K562 (cell line): ENCODE data around the gene MAGT1. TPM values are rescaled to one million over a fixed set of nuclear protein-coding genes. Genes with fewer than 3 reads are reported as not detected.

Experiments
- ATAC-seq: fragments of 200-7000 bp; cut with Tn5 transposase; 3 replicates; pipeline ENCODE4 v1.9.1; 2020; ENCODE audit warnings: moderate library complexity
- BruUV-seq: library from RNA; stranded (reverse); fragments of 400-500 nt; replicated peaks from 2 replicates; lab custom pipeline; 2021; lab: Mats Ljungman, UMichigan
- CTCF ChIA-PET: fragments of 300-600 bp; formaldehyde crosslinking; extraction: SDS; loops from one replicate; lab custom pipeline; 2021; ENCODE audit warnings: low intra/inter-chr PET ratio; lab: Yijun Ruan, JAX
- POLR2A ChIA-PET: fragments of 300-600, 350-650 bp; sonication (Branson Sonifier 250); formaldehyde crosslinking; extraction: SDS; loops from one replicate; lab custom pipeline; 2021; ENCODE audit warnings: antibody characterized with exemption, inconsistent platforms; lab: Yijun Ruan, JAX
- DNase-seq, 4 experiments: peaks; one replicate each; pipeline versions ENCODE4 v3.0.0 to v3.0.0-alpha.2; 2011 to 2018; ENCODE audit warnings: low spot score in 3 of 4, mixed read lengths in 3 of 4; ENCODE audit errors: extremely low read depth in 1 of 4
- FAIRE-seq: peaks from 2 replicates; lab custom pipeline; 2011; peaks lifted over from hg19 to GRCh38; lab: Jason Lieb, UNC
- H2AFZ ChIP-seq: 2 replicates; pipeline ENCODE4 v1.6.0; 2011; ENCODE audit warnings: low read depth, low read length, control low read depth, inconsistent platforms
- H3K27ac ChIP-seq: fragments of 200-600 bp; 3 replicates; pipeline ENCODE4 v1.8.0; 2011; ENCODE audit warnings: low read depth, mild to moderate bottlenecking, control low read depth, inconsistent platforms, low read length, moderate library complexity, mixed read lengths; ENCODE audit errors: extremely low read depth
- H3K27me3 ChIP-seq, 2 experiments: fragments of 300-600 bp in 1 of 2; 2 replicates in 1 of 2; 3 replicates in 1 of 2; pipeline versions ENCODE4 v1.6.0 to v1.8.0; 2011; ENCODE audit warnings: inconsistent platforms in 2 of 2, low read length in 2 of 2, mild to moderate bottlenecking in 1 of 2, mixed read lengths in 1 of 2, moderate library complexity in 1 of 2; ENCODE audit not compliant: control insufficient read depth in 2 of 2, insufficient read depth in 2 of 2
- H3K36me3 ChIP-seq: fragments of 300-600 bp; 3 replicates; pipeline ENCODE4 v1.8.0; 2011; ENCODE audit warnings: mild to moderate bottlenecking, low read length, inconsistent platforms; ENCODE audit not compliant: control insufficient read depth, insufficient read depth
- H3K4me1 ChIP-seq, 2 experiments: fragments of 200-600 bp in 1 of 2; replicated peaks in 1 of 2; 2 replicates in 1 of 2; 3 replicates in 1 of 2; pipeline versions ENCODE4 v1.5.1 to v1.8.0; 2011; ENCODE audit warnings: inconsistent platforms in 2 of 2, low read length in 2 of 2, mild to moderate bottlenecking in 1 of 2, mixed read lengths in 1 of 2, moderate library complexity in 1 of 2; ENCODE audit not compliant: control insufficient read depth in 2 of 2, insufficient read depth in 2 of 2
- H3K4me2 ChIP-seq: 2 replicates; pipeline ENCODE4 v1.6.1; 2011; ENCODE audit warnings: low read length, control low read depth, inconsistent platforms, mixed read lengths; ENCODE audit not compliant: insufficient read depth
- H3K4me3 ChIP-seq: fragments of 200-600 bp; sonication (generic), shearing (Covaris generic); 2 replicates; pipeline ENCODE4 v1.5.1; 2016; ENCODE audit warnings: control low read depth, inconsistent platforms
- H3K79me2 ChIP-seq: fragments of 200-600 bp; 3 replicates; pipeline ENCODE4 v1.8.0; 2011; ENCODE audit warnings: low read length, inconsistent platforms; ENCODE audit not compliant: control insufficient read depth, insufficient read depth
- H3K9ac ChIP-seq, 2 experiments: 2 replicates each; pipeline versions ENCODE4 v1.6.0 to v1.6.1; 2011; ENCODE audit warnings: low read depth in 2 of 2, low read length in 2 of 2, control low read depth in 1 of 2, inconsistent platforms in 1 of 2, mild to moderate bottlenecking in 1 of 2, mixed read lengths in 1 of 2; ENCODE audit not compliant: insufficient read depth in 1 of 2
- H3K9me1 ChIP-seq: one replicate; pipeline ENCODE4 v1.6.0; 2011; ENCODE audit warnings: inconsistent platforms, mild to moderate bottlenecking, low read length, moderate library complexity; ENCODE audit not compliant: control insufficient read depth, insufficient read depth
- H3K9me3 ChIP-seq: replicated peaks from 2 replicates; pipeline ENCODE4 v1.5.1; 2011; ENCODE audit warnings: low read depth, low read length, inconsistent platforms; ENCODE audit not compliant: control insufficient read depth, insufficient read depth
- H4K20me1 ChIP-seq: replicated peaks from 2 replicates; pipeline ENCODE4 v1.6.1; 2011; ENCODE audit warnings: low read length, inconsistent platforms, mixed read lengths; ENCODE audit not compliant: control insufficient read depth, insufficient read depth
- ATF1 ChIP-seq, 2 experiments: fragments of 450-650 bp in 1 of 2; IDR thresholded peaks; 2 replicates each; pipeline ENCODE4 v1.6.1; 2016; ENCODE audit warnings: missing compliant biosample characterization in 1 of 2, missing genetic modification characterization in 1 of 2
- KHSRP ChIP-seq: fragments of 450-650 bp; IDR thresholded peaks from 2 replicates; pipeline ENCODE4 v1.6.1; 2017
- TRIM24 ChIP-seq, 2 experiments: fragments of 450-650 bp; IDR thresholded peaks; 2 replicates each; pipeline ENCODE4 v1.6.1; 2016
- ZNF316 ChIP-seq: fragments of 450-650 bp; IDR thresholded peaks from 2 replicates; pipeline ENCODE4 v1.6.1; 2016
- WGBS: fragments of 100-300 bp; shearing (Covaris generic); methylation state at CpG from one replicate; pipeline ENCODE4 v1.1.6; 2016; ENCODE audit warnings: low coverage, mixed read lengths; ENCODE audit not compliant: insufficient coverage; ENCODE audit errors: missing lambda C conversion rate; 5-methylcytosine and 5-hydroxymethylcytosine counted together
- in situ Hi-C: fragments of 300-500 bp; cut with MboI; formaldehyde crosslinking; loops from 4 replicates; pipeline ENCODE4 v1.15.0; 2018; ENCODE audit warnings: inconsistent platforms, mixed read lengths
- intact Hi-C: fragments of 100-400 bp; cut with micrococcal nuclease; formaldehyde crosslinking; loops from 2 replicates; pipeline ENCODE4 v1.14.2; 2022
- polyA plus RNA-seq, 8 experiments: library from polyadenylated mRNA; depleted of rRNA in 4 of 8; stranded (reverse) in 5 of 8; unstranded in 3 of 8; fragments of >200 nt; fragmentation: Nextera tagmentation in 2 of 8; fragmentation: Illumina TruSeq in 1 of 8; extraction: Ambion mirVana in 2 of 8; extraction: Trizol in 1 of 8; gene quantifications; 2 replicates each; pipeline versions ENCODE4 v1.2.1 to v1.2.3, GENCODE V29; 2011 to 2014; ENCODE audit warnings: inconsistent platforms in 1 of 8, missing spikeins in 1 of 8
- total RNA-seq, 7 experiments: library from RNA; depleted of rRNA in 6 of 7; stranded (reverse); fragments of >200 nt in 6 of 7; fragmentation: Illumina TruSeq in 2 of 7; extraction: Trizol in 2 of 7; gene quantifications; 2 replicates each; pipeline versions ENCODE4 v1.2.1 to v1.2.3, GENCODE V29; 2011 to 2021; ENCODE audit warnings: low replicate concordance in 1 of 7
- TF ChIP-seq, protein P1 (sequence below): fragments of 250-450 bp; sonication (Bioruptor Pico); IDR thresholded peaks from 2 replicates; pipeline ENCODE4 v1.8.0; 2022; ENCODE audit warnings: moderate library complexity, mild to moderate bottlenecking, inconsistent platforms
- TF ChIP-seq, protein P2 (sequence below), 2 experiments: fragments of 450-650 bp; formaldehyde crosslinking in 1 of 2; IDR thresholded peaks; 2 replicates each; pipeline versions ENCODE4 v1.4.0 to v1.6.1; 2014 to 2020; ENCODE audit warnings: mild to moderate bottlenecking in 2 of 2, borderline replicate concordance in 1 of 2, low read depth in 1 of 2

Gene MAGT1
- total and polyA plus RNA-seq, 9 of the 15 experiments (the other 6 are each of a cell fraction or from before 2014, with no cell fraction given): 15.5 to 46.2 (median 28.8) TPM

DNA sequence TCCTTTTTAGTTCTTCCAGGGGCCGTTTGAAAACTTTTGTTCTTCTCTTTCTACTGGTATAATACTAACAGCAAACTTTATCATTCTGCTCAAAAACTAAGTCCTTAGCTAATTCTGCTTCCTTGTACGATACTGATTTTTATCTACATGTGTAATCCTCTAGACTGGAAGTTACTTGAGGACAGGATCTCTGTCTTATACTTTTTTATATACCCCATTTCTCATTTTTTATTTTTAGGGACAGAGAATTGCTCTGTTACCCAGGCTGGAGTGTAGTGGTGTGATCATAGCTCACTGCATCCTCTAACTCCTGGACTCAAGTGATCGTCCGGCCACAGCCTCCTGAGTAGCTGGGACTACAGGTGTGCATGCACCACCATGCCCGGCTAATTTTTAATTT, 6.3 kb upstream of the MAGT1 start:
- ATAC-seq (no peak), FAIRE-seq (no peak), DNase-seq (no peak)
- Histone ChIP-seq H3K36me3 (peaks cover 48% of the 10 kb centered on the region), H3K9me3 (peaks cover 3% of the 10 kb centered on the region; the same call in 1 of the 2 replicates), H3K4me3 (no peak overlapping the region; the same call in 1 of the 2 replicates), H3K27ac (no peak overlapping the region), H3K79me2 (peaks cover 40% of the 10 kb centered on the region), H3K4me1 (peaks cover 2 to 3% of the 10 kb centered on the region in 2 experiments; a peak in 2 of 5 replicates), H3K9me1 (no peaks in the 10 kb centered on the region), H3K9ac (no peak overlapping the region), H4K20me1 (no peaks in the 10 kb centered on the region), H2AFZ (no peak overlapping the region), H3K27me3 (no peaks in the 10 kb centered on the region), H3K4me2 (no peak overlapping the region; the same call in 1 of the 2 replicates)
- BruUV-seq: no TSS peak
- in situ Hi-C loops: loop anchor here (10.0 kb wide), 1 partner anchor 123 kb away; no protein-coding TSS in a partner anchor
- WGBS: 91% methylated on average over 5 of the region's 5 CpGs
- ChIA-PET POLR2A (interaction anchor here (3.4 kb wide), 1 partner anchor 9 kb away, joined by 18 read pairs; the partner anchor contains the start of gene ATP7A), CTCF (no interaction called here)
- intact Hi-C loops: no loop called here
- TF ChIP-seq TRIM24 (IDR thresholded peaks at IDR 0.05) (peak; percentile 55 to 56; a peak in 3 of 4 replicates), ATF1 (CRISPR knock-in tag; IDR thresholded peaks at IDR 0.05) (no peak), ATF1 (tag; IDR thresholded peaks at IDR 0.05) (no peak), ZNF316 (peak; percentile 81), KHSRP (no peak)
- TF ChIP-seq, protein P1, sequence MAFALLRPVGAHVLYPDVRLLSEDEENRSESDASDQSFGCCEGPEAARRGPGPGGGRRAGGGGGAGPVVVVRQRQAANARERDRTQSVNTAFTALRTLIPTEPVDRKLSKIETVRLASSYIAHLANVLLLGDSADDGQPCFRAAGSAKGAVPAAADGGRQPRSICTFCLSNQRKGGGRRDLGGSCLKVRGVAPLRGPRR (CRISPR knock-in tag): no peak
- TF ChIP-seq, all 486 proteins: peak for 2

DNA sequence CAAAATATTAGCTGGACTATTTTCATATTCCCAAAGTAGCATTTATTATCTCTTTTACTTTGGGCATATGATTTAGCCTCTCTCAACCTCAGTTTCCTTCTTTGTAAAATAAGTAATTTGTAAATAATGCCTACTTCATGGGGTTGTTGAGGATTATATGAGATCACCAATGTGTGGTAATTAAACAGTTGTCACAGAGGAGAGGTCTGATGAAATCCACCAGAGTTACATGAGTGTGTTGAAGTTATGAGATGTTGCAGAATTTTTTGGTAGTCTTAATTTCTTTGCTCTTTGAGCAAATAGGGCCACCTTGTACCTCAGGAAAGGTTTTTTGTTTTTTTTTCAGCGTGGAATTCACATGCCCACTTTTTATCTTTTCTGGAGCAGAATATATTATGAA, 5.5 kb upstream of the MAGT1 start:
- Histone ChIP-seq H3K27ac (peak overlapping the region; percentile 99), H4K20me1 (no peaks in the 10 kb centered on the region), H3K9me1 (no peaks in the 10 kb centered on the region), H3K4me2 (peak overlapping the region; percentile 92), H3K4me1 (peaks cover 2 to 3% of the 10 kb centered on the region in 2 experiments; a peak in 2 of 5 replicates), H3K27me3 (no peaks in the 10 kb centered on the region), H3K79me2 (peaks cover 40% of the 10 kb centered on the region), H3K36me3 (peaks cover 48% of the 10 kb centered on the region), H2AFZ (no peak overlapping the region), H3K9me3 (peaks cover 3% of the 10 kb centered on the region; the same call in 1 of the 2 replicates), H3K9ac (peak overlapping the region in 1 of 2 experiments; percentile 99; a peak in 3 of 4 replicates), H3K4me3 (peak overlapping the region; percentile 74)
- no peak for FAIRE-seq
- intact Hi-C loops: no loop called here
- ATAC-seq: no peak
- DNase-seq: no peak
- POLR2A ChIA-PET: interaction anchor here (3.4 kb wide), 1 partner anchor 10 kb away, joined by 18 read pairs; the partner anchor contains the start of gene ATP7A
- WGBS: 25% methylated on average over 1 of the region's 1 CpG
- in situ Hi-C loops: loop anchor here (10.0 kb wide), 1 partner anchor 124 kb away; no protein-coding TSS in a partner anchor
- BruUV-seq: no TSS peak
- CTCF ChIA-PET: no interaction called here
- TF ChIP-seq, protein P2, sequence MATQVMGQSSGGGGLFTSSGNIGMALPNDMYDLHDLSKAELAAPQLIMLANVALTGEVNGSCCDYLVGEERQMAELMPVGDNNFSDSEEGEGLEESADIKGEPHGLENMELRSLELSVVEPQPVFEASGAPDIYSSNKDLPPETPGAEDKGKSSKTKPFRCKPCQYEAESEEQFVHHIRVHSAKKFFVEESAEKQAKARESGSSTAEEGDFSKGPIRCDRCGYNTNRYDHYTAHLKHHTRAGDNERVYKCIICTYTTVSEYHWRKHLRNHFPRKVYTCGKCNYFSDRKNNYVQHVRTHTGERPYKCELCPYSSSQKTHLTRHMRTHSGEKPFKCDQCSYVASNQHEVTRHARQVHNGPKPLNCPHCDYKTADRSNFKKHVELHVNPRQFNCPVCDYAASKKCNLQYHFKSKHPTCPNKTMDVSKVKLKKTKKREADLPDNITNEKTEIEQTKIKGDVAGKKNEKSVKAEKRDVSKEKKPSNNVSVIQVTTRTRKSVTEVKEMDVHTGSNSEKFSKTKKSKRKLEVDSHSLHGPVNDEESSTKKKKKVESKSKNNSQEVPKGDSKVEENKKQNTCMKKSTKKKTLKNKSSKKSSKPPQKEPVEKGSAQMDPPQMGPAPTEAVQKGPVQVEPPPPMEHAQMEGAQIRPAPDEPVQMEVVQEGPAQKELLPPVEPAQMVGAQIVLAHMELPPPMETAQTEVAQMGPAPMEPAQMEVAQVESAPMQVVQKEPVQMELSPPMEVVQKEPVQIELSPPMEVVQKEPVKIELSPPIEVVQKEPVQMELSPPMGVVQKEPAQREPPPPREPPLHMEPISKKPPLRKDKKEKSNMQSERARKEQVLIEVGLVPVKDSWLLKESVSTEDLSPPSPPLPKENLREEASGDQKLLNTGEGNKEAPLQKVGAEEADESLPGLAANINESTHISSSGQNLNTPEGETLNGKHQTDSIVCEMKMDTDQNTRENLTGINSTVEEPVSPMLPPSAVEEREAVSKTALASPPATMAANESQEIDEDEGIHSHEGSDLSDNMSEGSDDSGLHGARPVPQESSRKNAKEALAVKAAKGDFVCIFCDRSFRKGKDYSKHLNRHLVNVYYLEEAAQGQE (IDR thresholded peaks at IDR 0.05; ENCODE audit: borderline replicate concordance): no peak
- TF ChIP-seq, protein P2 (CRISPR knock-in tag; IDR thresholded peaks at IDR 0.05; ENCODE audit: low read depth): no peak
